Lung (tissue), 12 donors: ENCODE results near the gene CRKL. TPM values are rescaled to one million over a fixed set of nuclear protein-coding genes. Genes with fewer than 3 reads are reported as not detected.

Experiments
- ATAC-seq: fragments of 200-7000 bp; cut with Tn5 transposase; one replicate; pipeline ENCODE4 v1.9.1; 2020; ENCODE audit warnings: moderate number of reproducible peaks; ENCODE audit not compliant: insufficient read depth, low FRiP score
- DNase-seq, 3 donors: peaks; one replicate each; pipeline ENCODE4 v3.0.0-alpha.2; 2013 to 2017
- H3K27ac ChIP-seq, 2 donors: one replicate each; pipeline ENCODE4 v1.5.1; 2013; ENCODE audit warnings: mild to moderate bottlenecking in 2 of 2, moderate library complexity in 2 of 2, control low read depth in 1 of 2, inconsistent platforms in 1 of 2, low read depth in 1 of 2, low read length in 1 of 2
- H3K27me3 ChIP-seq, 3 donors: one replicate each; pipeline ENCODE4 v1.5.1; 2013; ENCODE audit warnings: low read length in 2 of 3; ENCODE audit not compliant: control insufficient read depth in 3 of 3, insufficient read depth in 3 of 3
- H3K36me3 ChIP-seq, 4 donors: one replicate each; pipeline ENCODE4 v1.5.1; 2013; ENCODE audit warnings: low read length in 4 of 4, mild to moderate bottlenecking in 1 of 4, moderate library complexity in 1 of 4; ENCODE audit not compliant: control insufficient read depth in 4 of 4, insufficient read depth in 4 of 4
- H3K4me1 ChIP-seq, 5 donors: one replicate each; pipeline ENCODE4 v1.5.1; 2013; ENCODE audit warnings: low read length in 5 of 5, mild to moderate bottlenecking in 2 of 5, moderate library complexity in 1 of 5; ENCODE audit not compliant: control insufficient read depth in 5 of 5, insufficient read depth in 5 of 5
- H3K4me3 ChIP-seq: one replicate; pipeline ENCODE4 v1.5.1; 2013; ENCODE audit warnings: mild to moderate bottlenecking, control low read depth, moderate library complexity
- H3K9ac ChIP-seq, 2 donors: one replicate each; pipeline ENCODE4 v1.5.1; 2013; ENCODE audit warnings: low read length in 2 of 2, control low read depth in 1 of 2; ENCODE audit not compliant: insufficient read depth in 1 of 2
- H3K9me3 ChIP-seq, 4 donors: one replicate each; pipeline ENCODE4 v1.5.1; 2013; ENCODE audit warnings: low read length in 3 of 4, mild to moderate bottlenecking in 1 of 4, moderate library complexity in 1 of 4; ENCODE audit not compliant: control insufficient read depth in 4 of 4, insufficient read depth in 3 of 4
- WGBS, 2 donors: extraction: QIAGEN DNeasy Blood & Tissue Kit; methylation state at CpG; one replicate each; pipeline ENCODE4 v1.1.7; 2013; 5-methylcytosine and 5-hydroxymethylcytosine counted together
- polyA plus RNA-seq, 2 donors: library from polyadenylated mRNA; stranded (reverse); fragments of 200-250 nt; gene quantifications; one replicate each; pipeline ENCODE4 v1.2.1, GENCODE V29; 2013
- total RNA-seq, 2 donors: library from RNA; depleted of rRNA in 1 of 2; stranded (reverse); fragments of >200 nt in 1 of 2; gene quantifications; one replicate each; pipeline ENCODE4 v1.2.1, GENCODE V29; 2014 to 2021
- TF ChIP-seq, protein P1 (sequence below): IDR thresholded peaks from 2 replicates; pipeline ENCODE4 v1.5.1; 2012; ENCODE audit warnings: mild to moderate bottlenecking; ENCODE audit errors: control extremely low read depth, extremely low read depth
- donor health status: control.
- donor health status: control.
- donor health status: Bipolar disorder and iron deficiency.
- donor health status: healthy.
- donor health status: DM: yes; HTN: yes; CAD: no.

Gene CRKL
- total and polyA plus RNA-seq, 4 donors, result 18.3 to 58.6 (median 39.1) TPM

DNA sequence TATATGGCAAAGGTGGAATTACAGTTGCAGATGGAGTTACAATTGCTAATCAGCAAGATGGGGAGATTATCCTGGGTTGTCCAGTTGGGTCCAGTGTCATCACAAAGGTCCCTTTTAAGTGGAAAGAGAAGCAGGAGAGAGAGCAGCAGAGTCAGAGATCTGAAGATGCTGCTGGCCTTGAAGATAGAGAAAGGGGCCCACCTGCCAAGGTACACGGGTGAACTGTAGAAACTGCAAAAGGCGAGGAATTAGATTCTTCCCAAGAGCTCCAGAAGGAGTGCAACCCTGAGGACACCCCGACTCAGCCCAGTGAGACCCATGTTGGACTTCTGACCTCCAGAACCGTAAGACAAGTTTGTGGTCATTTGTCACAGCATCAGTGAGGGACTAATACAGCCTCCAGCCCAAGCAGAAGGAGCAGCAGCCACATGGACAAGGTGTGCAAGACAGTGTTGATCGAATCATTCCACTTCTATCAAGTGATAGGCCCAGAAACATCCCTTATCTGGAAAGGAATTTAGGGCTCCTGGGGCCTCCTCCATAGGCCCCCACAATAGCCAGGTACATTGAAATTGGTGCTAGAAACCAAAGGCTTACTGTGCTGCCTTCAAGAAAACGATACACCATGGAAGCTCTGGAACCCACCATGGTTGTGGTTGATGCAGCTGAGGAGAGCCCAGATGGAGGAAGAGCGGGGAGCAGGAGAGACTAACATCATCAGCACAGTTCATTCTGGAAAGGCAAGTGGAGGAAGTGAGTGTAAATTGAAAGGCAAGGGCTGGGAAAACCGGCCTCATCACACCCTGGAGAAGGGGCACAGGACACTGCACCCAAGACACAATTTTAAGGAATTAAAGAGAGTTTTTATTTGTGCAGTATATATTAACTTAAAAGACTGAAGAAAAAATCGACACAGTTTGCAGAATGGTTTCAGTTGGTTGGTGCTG lies 35.1 kb upstream of the CRKL start:
- H3K4me3 ChIP-seq, result no peak overlapping the region
- no peaks in the 10 kb centered on the region for H3K4me1 ChIP-seq
- no peak for DNase-seq
- no peaks in the 10 kb centered on the region for H3K27me3 ChIP-seq
- TF ChIP-seq, protein P1, sequence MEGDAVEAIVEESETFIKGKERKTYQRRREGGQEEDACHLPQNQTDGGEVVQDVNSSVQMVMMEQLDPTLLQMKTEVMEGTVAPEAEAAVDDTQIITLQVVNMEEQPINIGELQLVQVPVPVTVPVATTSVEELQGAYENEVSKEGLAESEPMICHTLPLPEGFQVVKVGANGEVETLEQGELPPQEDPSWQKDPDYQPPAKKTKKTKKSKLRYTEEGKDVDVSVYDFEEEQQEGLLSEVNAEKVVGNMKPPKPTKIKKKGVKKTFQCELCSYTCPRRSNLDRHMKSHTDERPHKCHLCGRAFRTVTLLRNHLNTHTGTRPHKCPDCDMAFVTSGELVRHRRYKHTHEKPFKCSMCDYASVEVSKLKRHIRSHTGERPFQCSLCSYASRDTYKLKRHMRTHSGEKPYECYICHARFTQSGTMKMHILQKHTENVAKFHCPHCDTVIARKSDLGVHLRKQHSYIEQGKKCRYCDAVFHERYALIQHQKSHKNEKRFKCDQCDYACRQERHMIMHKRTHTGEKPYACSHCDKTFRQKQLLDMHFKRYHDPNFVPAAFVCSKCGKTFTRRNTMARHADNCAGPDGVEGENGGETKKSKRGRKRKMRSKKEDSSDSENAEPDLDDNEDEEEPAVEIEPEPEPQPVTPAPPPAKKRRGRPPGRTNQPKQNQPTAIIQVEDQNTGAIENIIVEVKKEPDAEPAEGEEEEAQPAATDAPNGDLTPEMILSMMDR, result no peak
- H3K9me3 ChIP-seq, result no peaks in the 10 kb centered on the region
- WGBS, 2 donors, result 88 to 94% methylated on average over 9 of the region's 9 CpGs
- no peak overlapping the region for H3K27ac ChIP-seq
- ATAC-seq, result no peak
- no peak overlapping the region for H3K9ac ChIP-seq
- peaks cover 4 to 32% (median 11%) of the 10 kb centered on the region in 4 donors for H3K36me3 ChIP-seq

DNA sequence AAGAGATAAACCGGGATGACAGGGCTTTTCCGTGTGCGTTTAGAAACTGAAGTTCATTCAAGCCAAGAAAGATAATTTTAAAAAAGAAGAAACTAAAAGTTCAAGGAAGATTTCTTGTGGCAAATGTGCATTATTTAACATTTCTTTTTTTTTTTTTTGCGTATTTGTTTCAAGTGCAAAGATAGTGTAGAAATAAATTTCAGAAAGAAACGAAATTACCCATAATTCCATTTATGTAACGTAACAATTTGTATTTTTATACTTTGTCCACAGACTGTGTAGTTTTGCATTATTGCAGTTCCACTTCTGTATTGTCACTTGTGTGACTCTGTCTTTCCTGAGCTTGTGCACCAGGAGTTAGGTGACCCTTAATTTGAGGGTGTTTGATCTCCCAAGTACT lies 34.4 kb upstream of the CRKL start:
- no peaks in the 10 kb centered on the region for H3K4me1 ChIP-seq
- TF ChIP-seq, protein P1, result no peak
- no peaks in the 10 kb centered on the region for H3K27me3 ChIP-seq
- H3K36me3 ChIP-seq, result peaks cover 8 to 34% (median 13%) of the 10 kb centered on the region in 4 donors
- H3K4me3 ChIP-seq, result no peak overlapping the region
- no peak overlapping the region for H3K9ac ChIP-seq
- no peak for ATAC-seq
- no peak overlapping the region for H3K27ac ChIP-seq
- 91 to 93% methylated on average over 6 of the region's 6 CpGs for WGBS, 2 donors
- no peak for DNase-seq
- H3K9me3 ChIP-seq, result no peaks in the 10 kb centered on the region

DNA sequence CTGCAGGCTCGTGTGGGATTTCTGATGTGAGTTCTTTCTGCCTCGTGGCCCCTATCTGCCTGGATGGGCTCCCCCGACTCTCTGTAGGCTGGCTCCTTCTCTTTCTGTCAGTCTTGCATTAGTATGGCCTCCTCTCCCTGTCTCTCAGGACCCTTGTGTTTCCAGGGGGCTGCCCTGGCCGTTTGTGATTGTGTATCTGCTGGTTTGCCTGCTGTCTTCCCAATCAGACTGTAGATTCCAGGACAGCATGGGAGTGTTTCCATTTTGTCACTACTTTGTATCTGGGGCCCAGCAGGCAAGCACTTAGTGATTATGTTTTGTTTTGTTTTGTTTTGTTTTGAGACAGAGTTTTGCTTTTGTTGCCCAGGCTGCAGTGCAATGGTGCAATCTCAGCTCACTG lies 32.8 kb upstream of the CRKL start:
- TF ChIP-seq, protein P1, result no peak
- H3K27me3 ChIP-seq, result no peaks in the 10 kb centered on the region
- H3K9ac ChIP-seq, result no peak overlapping the region
- DNase-seq (no peak), ATAC-seq (no peak)
- H3K27ac ChIP-seq, result no peak overlapping the region
- no peaks in the 10 kb centered on the region for H3K4me1 ChIP-seq
- no peaks in the 10 kb centered on the region for H3K9me3 ChIP-seq
- peaks cover 8 to 39% (median 15%) of the 10 kb centered on the region in 4 donors for H3K36me3 ChIP-seq
- H3K4me3 ChIP-seq, result no peak overlapping the region
- 81 to 88% methylated on average over 4 of the region's 4 CpGs for WGBS, 2 donors
